PC-3 (cell line): Measurements from ENCODE around the gene PLCL1.

Experiments
- EZH2 ChIP-seq: fragments of 300-600 bp; sonication (generic); IDR thresholded peaks from one replicate; pipeline ENCODE4 v1.6.1; 2017; ENCODE audit warnings: antibody characterized with exemption, mild to moderate bottlenecking, low read length; ENCODE audit not compliant: unreplicated experiment
- TF ChIP-seq, protein P1 (sequence below): fragments of 300-600 bp; sonication (generic); conservative IDR thresholded peaks from 2 replicates; pipeline ENCODE4 v1.5.1; 2017; ENCODE audit warnings: antibody characterized with exemption, low read depth, mild to moderate bottlenecking, low read length

DNA sequence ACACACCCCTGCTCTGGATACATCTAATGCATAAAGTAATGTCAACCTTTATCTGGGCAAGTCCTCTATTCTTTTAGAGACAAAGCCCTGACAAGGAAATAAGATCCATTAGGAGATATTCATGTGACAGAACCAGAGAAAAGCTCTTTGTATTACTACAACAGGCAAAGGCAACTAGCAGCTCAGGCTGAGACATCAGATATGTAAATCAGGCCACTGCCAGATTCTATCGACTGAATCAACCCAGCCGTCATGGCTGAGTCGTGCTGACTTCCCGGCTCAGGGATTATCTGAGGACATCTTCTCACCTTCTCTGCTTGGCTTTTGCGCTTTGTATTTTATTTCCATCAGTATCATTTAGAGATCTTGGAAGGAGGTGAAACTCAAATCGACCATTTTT, 294.5 kb downstream of the PLCL1 start:
- TF ChIP-seq, protein P1, sequence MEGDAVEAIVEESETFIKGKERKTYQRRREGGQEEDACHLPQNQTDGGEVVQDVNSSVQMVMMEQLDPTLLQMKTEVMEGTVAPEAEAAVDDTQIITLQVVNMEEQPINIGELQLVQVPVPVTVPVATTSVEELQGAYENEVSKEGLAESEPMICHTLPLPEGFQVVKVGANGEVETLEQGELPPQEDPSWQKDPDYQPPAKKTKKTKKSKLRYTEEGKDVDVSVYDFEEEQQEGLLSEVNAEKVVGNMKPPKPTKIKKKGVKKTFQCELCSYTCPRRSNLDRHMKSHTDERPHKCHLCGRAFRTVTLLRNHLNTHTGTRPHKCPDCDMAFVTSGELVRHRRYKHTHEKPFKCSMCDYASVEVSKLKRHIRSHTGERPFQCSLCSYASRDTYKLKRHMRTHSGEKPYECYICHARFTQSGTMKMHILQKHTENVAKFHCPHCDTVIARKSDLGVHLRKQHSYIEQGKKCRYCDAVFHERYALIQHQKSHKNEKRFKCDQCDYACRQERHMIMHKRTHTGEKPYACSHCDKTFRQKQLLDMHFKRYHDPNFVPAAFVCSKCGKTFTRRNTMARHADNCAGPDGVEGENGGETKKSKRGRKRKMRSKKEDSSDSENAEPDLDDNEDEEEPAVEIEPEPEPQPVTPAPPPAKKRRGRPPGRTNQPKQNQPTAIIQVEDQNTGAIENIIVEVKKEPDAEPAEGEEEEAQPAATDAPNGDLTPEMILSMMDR: no peak
- TF ChIP-seq EZH2: no peak
